ENCODE measurements around the gene LMBR1.
"Not testable (repeated sequence)": the region's sequence is repeated elsewhere in the genome, so short reads cannot be mapped to it uniquely, and the experiment has no call there.

Gene LMBR1

GRCh38 chr7:156892821-156893706 is at the start of gene LMBR1:
TSS of gene LMBR1 (minus strand) at chr7:156893183. CDS start at chr7:156892993, 190 bp downstream.
- no peak for FAIRE-seq

- no peak for FAIRE-seq
Measured at GRCh38 chr7:156942708-156943090, 49.7 kb upstream of the LMBR1 start.

GRCh38 chr7:156941393-156942182 is 48.6 kb upstream of the LMBR1 start:
- no peak for FAIRE-seq

- FAIRE-seq = no peak
Measured at GRCh38 chr7:156940421-156941122, 47.6 kb upstream of the LMBR1 start.

- not testable (repeated sequence) for FAIRE-seq
Measured at GRCh38 chr7:156936766-156937165, 43.8 kb upstream of the LMBR1 start.

GRCh38 chr7:156935250-156935649 is 42.3 kb upstream of the LMBR1 start:
- FAIRE-seq = no peak

- no peak for FAIRE-seq
Measured at GRCh38 chr7:156932006-156932405, 39.0 kb upstream of the LMBR1 start.

- no peak for FAIRE-seq
Measured at GRCh38 chr7:156929789-156930539, 37.0 kb upstream of the LMBR1 start.

GRCh38 chr7:156928406-156928747 is 35.4 kb upstream of the LMBR1 start:
- no peak for FAIRE-seq

- no peak for FAIRE-seq
Measured at GRCh38 chr7:156927571-156928405, 34.8 kb upstream of the LMBR1 start.

- FAIRE-seq = not testable (repeated sequence)
Measured at GRCh38 chr7:156925821-156926220, 32.8 kb upstream of the LMBR1 start.

- FAIRE-seq = not testable (repeated sequence)
Measured at GRCh38 chr7:156922304-156922703, 29.3 kb upstream of the LMBR1 start.

- not testable (repeated sequence) for FAIRE-seq
Measured at GRCh38 chr7:156920487-156921373, 27.7 kb upstream of the LMBR1 start.

- FAIRE-seq = no peak
Measured at GRCh38 chr7:156920076-156920475, 27.1 kb upstream of the LMBR1 start.

GRCh38 chr7:156919132-156919713 is 26.2 kb upstream of the LMBR1 start:
- FAIRE-seq = no peak

GRCh38 chr7:156918635-156919034 is 25.7 kb upstream of the LMBR1 start:
- no peak for FAIRE-seq

GRCh38 chr7:156909574-156910252 is 16.7 kb upstream of the LMBR1 start:
- FAIRE-seq = not testable (repeated sequence)

- FAIRE-seq = no peak
Measured at GRCh38 chr7:156907656-156908055, 14.7 kb upstream of the LMBR1 start.

GRCh38 chr7:156906200-156906649 is 13.2 kb upstream of the LMBR1 start:
- FAIRE-seq = no peak

All from TTC549 (cell line).